Endodermal cell (in vitro differentiated cells): ENCODE data around the gene COX7A2L. TPM values are rescaled to one million over a fixed set of nuclear protein-coding genes. Genes with fewer than 3 reads are reported as not detected.
A peak's percentile ranks its signal among the peaks of the same experiment; 100 is the strongest.

ENCODE experiments used
- DNase-seq: peaks from one replicate; pipeline ENCODE4 v3.0.0-alpha.2; 2017
- H3K27ac ChIP-seq: 2 replicates; pipeline ENCODE4 v1.5.1; 2013; ENCODE audit warnings: mild to moderate bottlenecking, low read depth, low read length, moderate library complexity
- H3K27me3 ChIP-seq: 2 replicates; pipeline ENCODE4 v1.6.1; 2013; ENCODE audit warnings: mild to moderate bottlenecking, low read length, moderate library complexity; ENCODE audit not compliant: insufficient read depth, control insufficient read depth, poor library complexity, severe bottlenecking
- H3K36me3 ChIP-seq: 2 replicates; pipeline ENCODE4 v1.7.0; 2013; ENCODE audit warnings: mild to moderate bottlenecking, low read length, moderate library complexity; ENCODE audit not compliant: control insufficient read depth, insufficient read depth
- H3K4me1 ChIP-seq: one replicate; pipeline ENCODE4 v1.7.0; 2013; ENCODE audit warnings: low read length; ENCODE audit not compliant: control insufficient read depth, insufficient read depth
- H3K4me3 ChIP-seq: 2 replicates; pipeline ENCODE4 v1.5.1; 2013; ENCODE audit warnings: mild to moderate bottlenecking, low read length, moderate library complexity
- H3K9ac ChIP-seq: 2 replicates; pipeline ENCODE4 v1.6.1; 2013; ENCODE audit warnings: mild to moderate bottlenecking, low read length, moderate library complexity; ENCODE audit not compliant: poor library complexity, severe bottlenecking; ENCODE audit errors: extremely low read depth
- H3K9me3 ChIP-seq: 2 replicates; pipeline ENCODE4 v1.6.1; 2013; ENCODE audit warnings: mild to moderate bottlenecking, low read length, moderate library complexity; ENCODE audit not compliant: control insufficient read depth
- H3K27ac Mint-ChIP-seq: 2 replicates; pipeline ENCODE4 v1.8.0; 2020; ENCODE audit warnings: mixed read lengths
- H3K27me3 Mint-ChIP-seq: 2 replicates; pipeline ENCODE4 v1.8.0; 2021; ENCODE audit warnings: mild to moderate bottlenecking, mixed read lengths; ENCODE audit not compliant: insufficient read depth
- H3K36me3 Mint-ChIP-seq: 2 replicates; pipeline ENCODE4 v1.8.0; 2020; ENCODE audit warnings: low read depth, mixed read lengths
- H3K4me1 Mint-ChIP-seq: 2 replicates; pipeline ENCODE4 v1.8.0; 2020; ENCODE audit warnings: mixed read lengths
- H3K4me3 Mint-ChIP-seq: 2 replicates; pipeline ENCODE4 v1.8.0; 2020; ENCODE audit warnings: mild to moderate bottlenecking, moderate library complexity, mixed read lengths
- H3K9me3 Mint-ChIP-seq: 2 replicates; pipeline ENCODE4 v1.8.0; 2020; ENCODE audit warnings: mild to moderate bottlenecking, mixed read lengths
- CTCF ChIP-seq: fragments of 200-600 bp; sonication (generic); conservative IDR thresholded peaks from 2 replicates; pipeline ENCODE4 v1.5.0; 2021; ENCODE audit warnings: antibody characterized with exemption, mild to moderate bottlenecking
- WGBS, 2 experiments: methylation state at CpG; one replicate each; pipeline versions ENCODE4 v1.1.5 to v1.1.7; 2013; ENCODE audit warnings: missing lambda C conversion rate in 2 of 2, mixed read lengths in 1 of 2; ENCODE audit not compliant: insufficient coverage in 1 of 2, insufficient read length in 1 of 2; 5-methylcytosine and 5-hydroxymethylcytosine counted together
- total RNA-seq, 2 donors: library from RNA; stranded (reverse); fragmentation: NEBNext Ultra II Directional in 1 of 2; extraction: Animal tissue kit (Norgen Biotek cat#: 25700) in 1 of 2; gene quantifications; 2 replicates in 1 of 2; 3 replicates in 1 of 2; pipeline ENCODE4 v1.2.1, GENCODE V29; 2021

Gene COX7A2L
- total RNA-seq, 2 donors from 2014 or later, result 113 to 117 TPM

- no peaks in the 10 kb centered on the region for H3K27me3 ChIP-seq
- DNase-seq, result no peak
- H3K27ac ChIP-seq, result no peak overlapping the region
- 92 to 98% methylated on average over 13 of the region's 13 CpGs for WGBS, 2 experiments
- Mint-ChIP-seq H3K27me3 (no peaks in the 10 kb centered on the region), H3K4me3 (no peak overlapping the region), H3K9me3 (no peaks in the 10 kb centered on the region), H3K27ac (no peak overlapping the region), H3K4me1 (peaks cover 10% of the 10 kb centered on the region), H3K36me3 (peaks cover 55% of the 10 kb centered on the region)
- H3K4me3 ChIP-seq, result no peak overlapping the region
- no peaks in the 10 kb centered on the region for H3K9me3 ChIP-seq
- no peak overlapping the region for H3K9ac ChIP-seq
- peaks cover 60% of the 10 kb centered on the region for H3K36me3 ChIP-seq
- TF ChIP-seq CTCF, result no peak
- no peaks in the 10 kb centered on the region for H3K4me1 ChIP-seq
These were observed 22.3 kb downstream of the COX7A2L start for GRCh38 chr2:42338567-42339190.

- Histone ChIP-seq H3K27me3 (no peaks in the 10 kb centered on the region), H3K4me3 (no peak overlapping the region), H3K36me3 (peaks cover 60% of the 10 kb centered on the region), H3K4me1 (no peaks in the 10 kb centered on the region), H3K9ac (no peak overlapping the region), H3K9me3 (no peaks in the 10 kb centered on the region), H3K27ac (no peak overlapping the region)
- WGBS, 2 experiments, result 95 to 96% methylated on average over 20 to 28 of the region's 28 CpGs
- Mint-ChIP-seq H3K4me3 (no peak overlapping the region), H3K9me3 (no peaks in the 10 kb centered on the region), H3K4me1 (peaks cover 9% of the 10 kb centered on the region), H3K27ac (no peak overlapping the region), H3K27me3 (no peaks in the 10 kb centered on the region), H3K36me3 (peaks cover 59% of the 10 kb centered on the region)
- no peak for TF ChIP-seq CTCF
- peak; percentile 43 for DNase-seq
These were observed 23.0 kb downstream of the COX7A2L start for GRCh38 chr2:42337846-42338566.

- peaks cover 66% of the 10 kb centered on the region for H3K36me3 ChIP-seq
- peak; percentile 61 for TF ChIP-seq CTCF
- no peak for DNase-seq
- H3K4me3 ChIP-seq, result no peak overlapping the region
- no peaks in the 10 kb centered on the region for H3K4me1 ChIP-seq
- Mint-ChIP-seq H3K27me3 (no peaks in the 10 kb centered on the region), H3K9me3 (no peaks in the 10 kb centered on the region), H3K4me1 (peaks cover 3% of the 10 kb centered on the region), H3K27ac (no peak overlapping the region), H3K36me3 (peaks cover 64% of the 10 kb centered on the region), H3K4me3 (no peak overlapping the region)
- 88 to 93% methylated on average over 2 to 5 of the region's 5 CpGs for WGBS, 2 experiments
- no peak overlapping the region for H3K27ac ChIP-seq
- H3K27me3 ChIP-seq, result no peaks in the 10 kb centered on the region
- no peak overlapping the region for H3K9ac ChIP-seq
- no peaks in the 10 kb centered on the region for H3K9me3 ChIP-seq
These were observed 23.6 kb downstream of the COX7A2L start for GRCh38 chr2:42337356-42337820.
